ENCODE results near the gene POLE.

The POLE gene

GRCh38 chr12:132597333-132598316 is 89.5 kb downstream of the POLE start:
- Histone ChIP-seq H3K36me3 (ENCODE audit: insufficient read depth, low read length) (no peaks in the 10 kb centered on the region), H3K27ac (no peak overlapping the region), H3K9me3 (ENCODE audit: low read depth, low read length) (no peaks in the 10 kb centered on the region), H3K9ac (ENCODE audit: insufficient read length) (peak overlapping the region; percentile 19), H3K4me3 (peak overlapping the region; percentile 77)
- no peak for TF ChIP-seq POLR2AphosphoS5 (IDR thresholded peaks at IDR 0.05; ENCODE audit: borderline replicate concordance, low read depth, low read length)
- TF ChIP-seq FOXP2 (optimal IDR thresholded peaks at IDR 0.05; ENCODE audit: control extremely low read depth, extremely low read length, insufficient read depth), result no peak
- TF ChIP-seq EZH2 (IDR thresholded peaks at IDR 0.05), result no peak
- no peak for DNase-seq (ENCODE audit: low read depth, low spot score)

GRCh38 chr12:132596016-132596415 is 91.1 kb downstream of the POLE start:
- TF ChIP-seq POLR2AphosphoS5 (IDR thresholded peaks at IDR 0.05; ENCODE audit: borderline replicate concordance, low read depth, low read length) (no peak), EZH2 (IDR thresholded peaks at IDR 0.05) (no peak), FOXP2 (optimal IDR thresholded peaks at IDR 0.05; ENCODE audit: control extremely low read depth, extremely low read length, insufficient read depth) (no peak)
- no peaks in the 10 kb centered on the region for H3K9me3 ChIP-seq (ENCODE audit: low read depth, low read length)
- no peak overlapping the region for H3K9ac ChIP-seq (ENCODE audit: insufficient read length)
- H3K36me3 ChIP-seq (ENCODE audit: insufficient read depth, low read length), result no peaks in the 10 kb centered on the region
- DNase-seq (ENCODE audit: low read depth, low spot score), result no peak
- no peak overlapping the region for H3K4me3 ChIP-seq
- H3K27ac ChIP-seq, result no peak overlapping the region

GRCh38 chr12:132595183-132595582 is 92.0 kb downstream of the POLE start:
- TF ChIP-seq POLR2AphosphoS5 (IDR thresholded peaks at IDR 0.05; ENCODE audit: borderline replicate concordance, low read depth, low read length), result no peak
- TF ChIP-seq EZH2 (IDR thresholded peaks at IDR 0.05), result no peak
- no peak for TF ChIP-seq FOXP2 (optimal IDR thresholded peaks at IDR 0.05; ENCODE audit: control extremely low read depth, extremely low read length, insufficient read depth)
- Histone ChIP-seq H3K36me3 (ENCODE audit: insufficient read depth, low read length) (no peaks in the 10 kb centered on the region), H3K9me3 (ENCODE audit: low read depth, low read length) (no peaks in the 10 kb centered on the region), H3K27ac (no peak overlapping the region), H3K9ac (ENCODE audit: insufficient read length) (no peak overlapping the region), H3K4me3 (no peak overlapping the region)
- no peak for DNase-seq (ENCODE audit: low read depth, low spot score)

- peak; percentile 52 for DNase-seq (ENCODE audit: low read depth, low spot score)
- H3K9ac ChIP-seq (ENCODE audit: insufficient read length), result no peak overlapping the region
- no peaks in the 10 kb centered on the region for H3K36me3 ChIP-seq (ENCODE audit: insufficient read depth, low read length)
- no peak overlapping the region for H3K27ac ChIP-seq
- H3K4me3 ChIP-seq, result peak overlapping the region; percentile 58
- no peak for TF ChIP-seq POLR2AphosphoS5 (IDR thresholded peaks at IDR 0.05; ENCODE audit: borderline replicate concordance, low read depth, low read length)
- TF ChIP-seq EZH2 (IDR thresholded peaks at IDR 0.05), result no peak
- no peak for TF ChIP-seq FOXP2 (optimal IDR thresholded peaks at IDR 0.05; ENCODE audit: control extremely low read depth, extremely low read length, insufficient read depth)
- no peaks in the 10 kb centered on the region for H3K9me3 ChIP-seq (ENCODE audit: low read depth, low read length)
Observed at GRCh38 chr12:132593938-132594358, 93.2 kb downstream of the POLE start.

- no peak overlapping the region for H3K27ac ChIP-seq
- TF ChIP-seq FOXP2 (optimal IDR thresholded peaks at IDR 0.05; ENCODE audit: control extremely low read depth, extremely low read length, insufficient read depth), result no peak
- no peak for TF ChIP-seq POLR2AphosphoS5 (IDR thresholded peaks at IDR 0.05; ENCODE audit: borderline replicate concordance, low read depth, low read length)
- TF ChIP-seq EZH2 (IDR thresholded peaks at IDR 0.05), result no peak
- DNase-seq (ENCODE audit: low read depth, low spot score), result no peak
Observed at GRCh38 chr12:132593521-132593920, 93.6 kb downstream of the POLE start.

GRCh38 chr12:132593071-132593470 is 94.1 kb downstream of the POLE start:
- H3K9ac ChIP-seq (ENCODE audit: insufficient read length), result no peak overlapping the region
- H3K27ac ChIP-seq, result no peak overlapping the region
- no peaks in the 10 kb centered on the region for H3K36me3 ChIP-seq (ENCODE audit: insufficient read depth, low read length)
- no peak for TF ChIP-seq EZH2 (IDR thresholded peaks at IDR 0.05)
- no peak overlapping the region for H3K4me3 ChIP-seq
- no peak for DNase-seq (ENCODE audit: low read depth, low spot score)
- H3K9me3 ChIP-seq (ENCODE audit: low read depth, low read length), result no peaks in the 10 kb centered on the region

More at GRCh38 chr12:132593521-132593920, 93.6 kb downstream of the POLE start:
- H3K4me3 ChIP-seq, result peak overlapping the region; percentile 58
- no peak overlapping the region for H3K9ac ChIP-seq (ENCODE audit: insufficient read length)
- H3K9me3 ChIP-seq (ENCODE audit: low read depth, low read length), result no peaks in the 10 kb centered on the region
- no peaks in the 10 kb centered on the region for H3K36me3 ChIP-seq (ENCODE audit: insufficient read depth, low read length)

- Histone ChIP-seq H3K4me3 (no peak overlapping the region), H3K9me3 (ENCODE audit: low read depth, low read length) (no peaks in the 10 kb centered on the region), H3K27ac (no peak overlapping the region), H3K36me3 (ENCODE audit: insufficient read depth, low read length) (no peaks in the 10 kb centered on the region), H3K9ac (ENCODE audit: insufficient read length) (no peak overlapping the region)
- no peak for TF ChIP-seq EZH2 (IDR thresholded peaks at IDR 0.05)
- TF ChIP-seq POLR2AphosphoS5 (IDR thresholded peaks at IDR 0.05; ENCODE audit: borderline replicate concordance, low read depth, low read length), result no peak
- TF ChIP-seq FOXP2 (optimal IDR thresholded peaks at IDR 0.05; ENCODE audit: control extremely low read depth, extremely low read length, insufficient read depth), result no peak
- no peak for DNase-seq (ENCODE audit: low read depth, low spot score)
Observed at GRCh38 chr12:132592282-132592970, 94.7 kb downstream of the POLE start.

- Histone ChIP-seq H3K36me3 (ENCODE audit: insufficient read depth, low read length) (no peaks in the 10 kb centered on the region), H3K9me3 (ENCODE audit: low read depth, low read length) (no peaks in the 10 kb centered on the region), H3K27ac (no peak overlapping the region), H3K4me3 (no peak overlapping the region), H3K9ac (ENCODE audit: insufficient read length) (no peak overlapping the region)
- no peak for DNase-seq (ENCODE audit: low read depth, low spot score)
- TF ChIP-seq POLR2AphosphoS5 (IDR thresholded peaks at IDR 0.05; ENCODE audit: borderline replicate concordance, low read depth, low read length), result no peak
- no peak for TF ChIP-seq EZH2 (IDR thresholded peaks at IDR 0.05)
- TF ChIP-seq FOXP2 (optimal IDR thresholded peaks at IDR 0.05; ENCODE audit: control extremely low read depth, extremely low read length, insufficient read depth), result no peak
Observed at GRCh38 chr12:132591107-132591935, 95.8 kb downstream of the POLE start.

All from SK-N-MC (cell line).